Psoas muscle (tissue), 8 donors: ENCODE measurements around the gene TBC1D14. TPM values are rescaled to one million over a fixed set of nuclear protein-coding genes. Genes with fewer than 3 reads are reported as not detected.
"Not testable (repeated sequence)": the region's sequence is repeated elsewhere in the genome, so short reads cannot be mapped to it uniquely, and the experiment has no call there.

Source experiments
- ATAC-seq, 4 donors: fragments of 200-7000 bp; cut with Tn5 transposase; one replicate each; pipeline ENCODE4 v1.9.1; 2020; ENCODE audit warnings: moderate library complexity in 3 of 4, mild to moderate bottlenecking in 2 of 4
- DNase-seq, 2 donors: peaks; one replicate each; pipeline ENCODE4 v3.0.0-alpha.2; 2020
- H3K27ac ChIP-seq: fragments of 200-600 bp; one replicate; pipeline ENCODE4 v1.8.0; 2022
- H3K27me3 ChIP-seq, 3 donors: fragments of 200-600 bp in 1 of 3; one replicate each; pipeline versions ENCODE4 v1.6.1 to v1.8.0; 2013 to 2022; ENCODE audit warnings: low read length in 2 of 3, mild to moderate bottlenecking in 2 of 3, moderate library complexity in 1 of 3; ENCODE audit not compliant: insufficient read depth in 3 of 3
- H3K36me3 ChIP-seq, 2 donors: fragments of 200-600 bp in 1 of 2; one replicate each; pipeline versions ENCODE4 v1.6.1 to v1.8.0; 2013 to 2022; ENCODE audit warnings: low read depth in 1 of 2, mild to moderate bottlenecking in 1 of 2, moderate library complexity in 1 of 2; ENCODE audit not compliant: insufficient read depth in 1 of 2
- H3K4me1 ChIP-seq: fragments of 200-600 bp; one replicate; pipeline ENCODE4 v1.8.0; 2022
- H3K4me3 ChIP-seq: fragments of 200-600 bp; one replicate; pipeline ENCODE4 v1.8.0; 2022; ENCODE audit warnings: mild to moderate bottlenecking
- H3K9me3 ChIP-seq: fragments of 200-600 bp; one replicate; pipeline ENCODE4 v1.8.0; 2022
- WGBS, 3 donors: extraction: QIAGEN DNeasy Blood & Tissue Kit; methylation state at CpG; one replicate each; pipeline versions ENCODE4 v1.1.6 to v1.1.7; 2013; 5-methylcytosine and 5-hydroxymethylcytosine counted together
- intact Hi-C, 2 donors: fragments of 100-400 bp; cut with DNase I; formaldehyde crosslinking; loops; one replicate each; pipeline versions ENCODE4 v1.11.0 to v1.14.2; 2022
- polyA plus RNA-seq, 3 donors: library from polyadenylated mRNA; stranded (reverse); fragments of 200-250 nt; gene quantifications; one replicate each; pipeline ENCODE4 v1.2.3, GENCODE V29; 2013
- total RNA-seq, 4 donors: library from RNA; stranded (reverse); fragmentation: NEBNext Ultra II Directional in 2 of 4; extraction: Animal tissue kit (Norgen Biotek cat#: 25700) in 2 of 4; gene quantifications; one replicate each; pipeline versions ENCODE4 v1.2.1 to v1.2.4, GENCODE V29; 2021 to 2023
- TF ChIP-seq, protein P1 (sequence below): fragments of 200-600 bp; IDR thresholded peaks from one replicate; pipeline ENCODE4 v1.8.0; 2022; ENCODE audit warnings: antibody characterized with exemption
- donor health status: healthy with polysubstance abuse.
- donor health status: DM: no; HTN: no; CAD: no; lungs with moderate emphysema.
- donor health status: Bipolar disorder and iron deficiency.
- donor health status: healthy.
- donor health status: DM: yes; HTN: yes; CAD: no.
- donor health status: DM: no; HTN: no; CAD: no.
- donor health status: DM: no; HTN: no; CAD: no.
- donor health status: DM: yes; HTN: yes; CAD: no.

TBC1D14 gene
- total and polyA plus RNA-seq, 7 donors = 14.7 to 45.5 (median 33.1) TPM

DNA sequence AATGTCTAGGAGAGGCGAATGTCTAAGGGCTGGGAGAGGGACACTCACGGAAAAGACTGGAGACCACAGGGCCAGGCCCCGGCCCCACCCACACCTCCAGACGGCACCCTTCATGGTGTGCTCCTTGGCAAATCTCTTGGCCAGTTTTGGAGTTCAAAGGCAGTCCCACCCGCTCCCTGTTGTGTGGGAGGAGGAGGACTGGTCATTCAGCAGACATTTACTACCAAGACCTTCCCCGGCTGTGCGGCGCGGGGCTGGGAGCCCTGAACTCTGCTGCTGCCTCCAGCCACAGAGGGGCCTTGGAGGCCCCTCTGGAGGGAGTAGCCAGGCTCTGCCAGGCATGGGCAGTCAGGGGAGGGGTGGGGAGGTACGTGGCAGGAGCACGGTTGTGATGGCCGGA is 8.7 kb upstream of the TBC1D14 start:
- intact Hi-C loops = no loop called here

DNA sequence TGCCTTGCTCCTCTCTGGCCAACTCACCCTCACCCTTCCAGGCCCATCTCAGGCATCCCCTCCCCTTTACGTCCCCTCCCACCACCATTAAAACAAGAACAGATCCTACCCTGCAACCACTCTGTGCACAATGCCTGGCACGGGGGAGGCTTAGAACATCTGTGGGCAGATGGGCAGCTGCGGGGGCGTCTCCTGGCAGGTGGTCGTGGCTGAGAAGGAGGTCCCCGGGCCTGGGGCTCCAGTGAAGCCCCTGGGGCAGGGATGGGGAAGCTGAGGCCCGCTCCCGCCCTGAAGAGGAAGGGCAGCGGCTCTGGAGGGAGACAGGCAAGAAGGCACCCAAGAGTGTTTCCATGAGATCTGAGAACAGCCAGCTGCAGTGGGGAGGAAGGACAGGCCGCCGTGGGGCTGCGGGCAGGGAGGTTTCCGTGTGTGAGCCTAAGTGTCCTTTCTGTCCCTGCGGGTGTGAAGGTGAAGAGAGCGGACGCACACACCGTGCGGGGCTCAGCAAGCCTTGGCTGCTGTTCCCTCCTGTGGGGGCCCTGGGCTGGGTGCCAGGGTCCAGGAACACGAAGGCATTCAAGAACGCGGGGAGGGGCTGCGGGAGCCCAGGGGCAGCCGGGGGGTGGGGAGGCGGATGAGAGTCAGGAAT is 7.8 kb upstream of the TBC1D14 start:
- no peak overlapping the region for H3K27ac ChIP-seq
- H3K4me3 ChIP-seq = no peak overlapping the region
- DNase-seq = no peak
- no peaks in the 10 kb centered on the region for H3K36me3 ChIP-seq
- no peaks in the 10 kb centered on the region for H3K27me3 ChIP-seq
- WGBS, 3 donors = 50 to 63% (median 52%) methylated on average over 24 of the region's 24 CpGs
- TF ChIP-seq, protein P1, sequence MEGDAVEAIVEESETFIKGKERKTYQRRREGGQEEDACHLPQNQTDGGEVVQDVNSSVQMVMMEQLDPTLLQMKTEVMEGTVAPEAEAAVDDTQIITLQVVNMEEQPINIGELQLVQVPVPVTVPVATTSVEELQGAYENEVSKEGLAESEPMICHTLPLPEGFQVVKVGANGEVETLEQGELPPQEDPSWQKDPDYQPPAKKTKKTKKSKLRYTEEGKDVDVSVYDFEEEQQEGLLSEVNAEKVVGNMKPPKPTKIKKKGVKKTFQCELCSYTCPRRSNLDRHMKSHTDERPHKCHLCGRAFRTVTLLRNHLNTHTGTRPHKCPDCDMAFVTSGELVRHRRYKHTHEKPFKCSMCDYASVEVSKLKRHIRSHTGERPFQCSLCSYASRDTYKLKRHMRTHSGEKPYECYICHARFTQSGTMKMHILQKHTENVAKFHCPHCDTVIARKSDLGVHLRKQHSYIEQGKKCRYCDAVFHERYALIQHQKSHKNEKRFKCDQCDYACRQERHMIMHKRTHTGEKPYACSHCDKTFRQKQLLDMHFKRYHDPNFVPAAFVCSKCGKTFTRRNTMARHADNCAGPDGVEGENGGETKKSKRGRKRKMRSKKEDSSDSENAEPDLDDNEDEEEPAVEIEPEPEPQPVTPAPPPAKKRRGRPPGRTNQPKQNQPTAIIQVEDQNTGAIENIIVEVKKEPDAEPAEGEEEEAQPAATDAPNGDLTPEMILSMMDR = no peak
- H3K9me3 ChIP-seq = no peaks in the 10 kb centered on the region
- H3K4me1 ChIP-seq = no peaks in the 10 kb centered on the region
- intact Hi-C loops = no loop called here
- ATAC-seq = no peak

More for the DNA sequence above, 8.7 kb upstream of the TBC1D14 start:
- no peaks in the 10 kb centered on the region for H3K27me3 ChIP-seq
- WGBS, 3 donors = 84 to 94% (median 88%) methylated on average over 12 of the region's 12 CpGs
- ATAC-seq (no peak), DNase-seq (no peak)
- H3K9me3 ChIP-seq = no peaks in the 10 kb centered on the region
- no peaks in the 10 kb centered on the region for H3K4me1 ChIP-seq
- no peak overlapping the region for H3K4me3 ChIP-seq
- no peak overlapping the region for H3K27ac ChIP-seq
- no peaks in the 10 kb centered on the region for H3K36me3 ChIP-seq
- TF ChIP-seq, protein P1 = no peak

DNA sequence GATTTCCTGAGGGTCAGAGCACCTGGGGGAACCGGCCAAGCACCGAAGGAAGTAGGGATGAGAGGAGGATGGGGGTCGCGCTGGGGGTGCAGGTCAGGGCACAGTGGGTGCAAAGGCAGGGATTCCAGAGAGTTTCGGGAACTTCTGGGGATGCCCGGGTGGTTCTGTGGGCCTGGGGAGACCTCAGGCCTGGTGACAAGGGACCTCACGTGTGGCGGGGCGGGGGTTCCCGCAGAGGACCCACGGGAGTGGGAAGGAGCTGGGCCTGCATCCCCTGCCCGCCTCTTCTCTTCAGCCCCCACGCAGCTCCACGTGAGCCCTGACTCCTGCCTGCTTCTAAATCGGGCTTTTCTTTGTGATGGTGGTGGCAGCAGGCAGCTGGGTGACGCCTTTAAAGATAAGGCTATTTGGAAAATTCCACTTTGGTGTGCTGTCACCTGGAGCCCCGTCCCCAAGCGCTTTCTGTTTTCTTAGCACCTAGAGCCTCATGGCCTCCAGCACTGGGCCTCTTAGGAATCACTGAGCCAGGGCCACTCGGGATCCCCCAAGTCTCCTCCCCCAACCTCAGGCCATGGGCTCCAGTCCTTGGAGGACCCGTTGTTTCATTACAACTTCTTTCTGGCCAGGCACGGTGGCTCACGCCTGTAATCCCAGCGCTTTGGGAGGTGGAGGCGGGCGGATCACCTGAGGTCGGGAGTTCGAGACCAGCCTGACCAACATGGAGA is 7.1 kb upstream of the TBC1D14 start:
- H3K36me3 ChIP-seq = no peaks in the 10 kb centered on the region
- no peak overlapping the region for H3K4me3 ChIP-seq
- TF ChIP-seq, protein P1 = no peak
- no peaks in the 10 kb centered on the region for H3K27me3 ChIP-seq
- no peaks in the 10 kb centered on the region for H3K9me3 ChIP-seq
- no peak overlapping the region for H3K27ac ChIP-seq
- no peaks in the 10 kb centered on the region for H3K4me1 ChIP-seq
- DNase-seq (no peak), ATAC-seq (no peak)
- intact Hi-C loops = no loop called here
- 80 to 86% (median 83%) methylated on average over 21 to 27 of the region's 27 CpGs for WGBS, 3 donors

DNA sequence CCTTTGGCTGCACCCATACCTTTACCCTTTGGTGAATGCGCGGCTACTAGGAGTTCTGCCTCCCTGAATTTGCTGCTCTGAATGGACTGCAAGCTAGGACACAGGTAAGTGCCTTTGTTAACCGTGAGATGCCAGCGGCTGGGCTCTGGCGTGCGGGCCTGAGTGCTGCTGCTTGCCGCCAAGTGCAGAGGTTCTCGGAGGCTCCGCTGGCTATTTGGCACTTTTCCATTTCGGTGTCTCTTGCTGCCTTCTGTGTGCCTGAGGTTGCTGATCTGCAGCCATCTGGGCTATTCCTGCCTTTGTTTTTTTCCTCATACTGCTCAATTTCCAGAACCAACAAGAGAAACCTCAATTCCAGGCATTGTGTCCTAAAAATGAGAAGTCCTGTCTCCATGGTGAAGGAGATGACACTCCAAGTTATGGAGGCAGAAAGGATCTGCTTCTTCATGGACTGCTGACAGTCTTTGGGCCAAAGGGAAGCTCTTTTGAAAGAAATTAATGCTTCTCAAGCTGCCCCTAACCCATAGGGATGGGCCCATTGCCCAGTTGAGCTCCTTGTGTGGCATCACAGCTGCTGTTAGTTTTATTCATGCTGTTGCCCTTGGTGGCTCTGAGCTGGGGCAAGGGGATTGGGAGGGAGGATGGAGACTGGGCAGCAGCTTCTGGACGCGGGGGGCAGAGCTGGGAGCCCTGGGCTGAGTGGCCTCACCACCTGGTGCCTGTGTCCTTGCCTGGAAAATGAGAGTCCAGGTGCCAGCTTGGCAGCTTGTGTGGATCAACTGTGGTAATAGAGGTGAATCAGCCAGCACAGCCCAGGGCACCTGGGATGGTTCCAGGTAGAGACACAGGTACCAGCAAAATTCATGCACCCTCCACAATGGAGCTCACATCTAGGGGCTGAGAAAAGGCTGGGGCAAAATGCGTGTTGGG is 3.8 kb upstream of the TBC1D14 start:
- H3K36me3 ChIP-seq = no peaks in the 10 kb centered on the region
- intact Hi-C loops = loop anchor here in 1 of 2 donors (5.0 kb wide), 1 partner anchor 167 kb away; no protein-coding TSS in a partner anchor
- no peak overlapping the region for H3K4me3 ChIP-seq
- peaks cover 18% of the 10 kb centered on the region for H3K4me1 ChIP-seq
- TF ChIP-seq, protein P1 = no peak
- WGBS, 3 donors = 47 to 56% (median 55%) methylated on average over 13 of the region's 13 CpGs
- DNase-seq = no peak
- ATAC-seq = no peak
- no peaks in the 10 kb centered on the region for H3K27me3 ChIP-seq
- no peaks in the 10 kb centered on the region for H3K9me3 ChIP-seq
- no peak overlapping the region for H3K27ac ChIP-seq

DNA sequence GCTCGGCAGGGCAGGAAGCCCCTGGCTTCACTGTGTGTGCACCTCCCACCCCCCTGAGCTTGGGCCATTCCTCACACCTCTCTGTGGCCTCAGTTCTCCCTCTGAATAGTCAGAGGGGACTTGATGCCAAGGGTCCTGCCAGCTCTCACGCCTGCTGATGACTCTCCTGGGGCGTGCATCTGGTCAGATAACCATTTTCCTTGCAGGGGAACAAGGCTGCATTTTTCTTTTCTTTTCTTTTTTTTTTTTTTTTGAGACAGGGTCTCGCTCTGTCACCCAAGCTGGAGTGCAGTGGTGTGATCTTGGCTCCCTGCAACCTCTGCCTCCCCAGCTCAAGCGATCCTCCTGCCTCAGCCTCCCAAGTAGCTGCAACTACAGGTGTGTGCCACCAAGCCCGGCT is 3.1 kb upstream of the TBC1D14 start:
- peaks cover 25% of the 10 kb centered on the region for H3K4me1 ChIP-seq
- WGBS, 3 donors = 86 to 89% (median 87%) methylated on average over 5 to 6 of the region's 6 CpGs
- not testable (repeated sequence) for H3K27ac ChIP-seq, DNase-seq, H3K36me3 ChIP-seq, H3K9me3 ChIP-seq, H3K27me3 ChIP-seq, ATAC-seq, H3K4me3 ChIP-seq
- intact Hi-C loops = loop anchor here in 1 of 2 donors (5.0 kb wide), 1 partner anchor 166 kb away; no protein-coding TSS in a partner anchor
